WTC11 (cell line): Measurements from ENCODE around the gene PDZD7.

ENCODE experiments used
- ATF1 ChIP-seq: sonication (generic); formaldehyde crosslinking; IDR thresholded peaks from 2 replicates; pipeline ENCODE4 v1.8.1; 2023; ENCODE audit warnings: mild to moderate bottlenecking, moderate library complexity, missing genetic modification reagents
- ATF6 ChIP-seq: sonication (generic); formaldehyde crosslinking; IDR thresholded peaks from 2 replicates; pipeline ENCODE4 v1.8.1; 2023; ENCODE audit warnings: mild to moderate bottlenecking, missing genetic modification reagents
- CREB1 ChIP-seq: sonication (generic); formaldehyde crosslinking; IDR thresholded peaks from 2 replicates; pipeline ENCODE4 v1.8.0; 2023; ENCODE audit warnings: mild to moderate bottlenecking, missing genetic modification reagents
- CTCF ChIP-seq: fragments of 200-600 bp; IDR thresholded peaks from 2 replicates; pipeline ENCODE4 v1.8.0; 2022; ENCODE audit warnings: antibody characterized with exemption
- ETV6 ChIP-seq: sonication (generic); formaldehyde crosslinking; IDR thresholded peaks from 2 replicates; pipeline ENCODE4 v1.8.1; 2022; ENCODE audit warnings: mild to moderate bottlenecking, missing genetic modification reagents
- JUN ChIP-seq: sonication (generic); formaldehyde crosslinking; IDR thresholded peaks from 2 replicates; pipeline ENCODE4 v1.8.0; 2023; ENCODE audit warnings: mild to moderate bottlenecking, missing genetic modification reagents
- TEAD1 ChIP-seq: sonication (generic); formaldehyde crosslinking; IDR thresholded peaks from 2 replicates; pipeline ENCODE4 v1.8.0; 2022; ENCODE audit warnings: mild to moderate bottlenecking, missing genetic modification reagents
- ZBTB21 ChIP-seq: sonication (generic); formaldehyde crosslinking; IDR thresholded peaks from 2 replicates; pipeline ENCODE4 v1.8.1; 2023; ENCODE audit warnings: mild to moderate bottlenecking, missing genetic modification reagents, borderline replicate concordance
- ZNF281 ChIP-seq: sonication (generic); formaldehyde crosslinking; IDR thresholded peaks from 2 replicates; pipeline ENCODE4 v1.8.0; 2023; ENCODE audit warnings: mild to moderate bottlenecking, missing genetic modification reagents
- ZNF423 ChIP-seq: fragments of 250-450 bp; sonication (Bioruptor Pico); IDR thresholded peaks from 2 replicates; pipeline ENCODE4 v2.1.2; 2022; ENCODE audit warnings: mild to moderate bottlenecking, moderate library complexity
- TF ChIP-seq, protein P1 (sequence below): fragments of 250-450 bp; sonication (Bioruptor Pico); IDR thresholded peaks from 2 replicates; pipeline ENCODE4 v1.9.0; 2021; ENCODE audit warnings: mild to moderate bottlenecking
- TF ChIP-seq, protein P2 (sequence below): fragments of 250-450 bp; sonication (Bioruptor Pico); IDR thresholded peaks from 2 replicates; pipeline ENCODE4 v2.1.2; 2022; ENCODE audit warnings: mild to moderate bottlenecking, moderate library complexity
- TF ChIP-seq, protein P3 (sequence below): sonication (generic); formaldehyde crosslinking; IDR thresholded peaks from 2 replicates; pipeline ENCODE4 v1.8.1; 2022; ENCODE audit warnings: mild to moderate bottlenecking, missing genetic modification reagents, moderate library complexity, borderline replicate concordance

GRCh38 chr10:101038484-101038883, 7.6 kb upstream of the PDZD7 start:
- TF ChIP-seq CTCF (peak; percentile 29), ZNF423 (CRISPR knock-in tag) (no peak), ZNF281 (CRISPR knock-in tag) (no peak), TEAD1 (CRISPR knock-in tag) (no peak), ZBTB21 (CRISPR knock-in tag) (no peak), ETV6 (CRISPR knock-in tag) (no peak), CREB1 (CRISPR knock-in tag) (no peak), ATF1 (CRISPR knock-in tag) (no peak), JUN (CRISPR knock-in tag) (no peak), ATF6 (no peak)
- TF ChIP-seq, protein P1, sequence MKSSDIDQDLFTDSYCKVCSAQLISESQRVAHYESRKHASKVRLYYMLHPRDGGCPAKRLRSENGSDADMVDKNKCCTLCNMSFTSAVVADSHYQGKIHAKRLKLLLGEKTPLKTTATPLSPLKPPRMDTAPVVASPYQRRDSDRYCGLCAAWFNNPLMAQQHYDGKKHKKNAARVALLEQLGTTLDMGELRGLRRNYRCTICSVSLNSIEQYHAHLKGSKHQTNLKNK, result no peak
- TF ChIP-seq, protein P2, sequence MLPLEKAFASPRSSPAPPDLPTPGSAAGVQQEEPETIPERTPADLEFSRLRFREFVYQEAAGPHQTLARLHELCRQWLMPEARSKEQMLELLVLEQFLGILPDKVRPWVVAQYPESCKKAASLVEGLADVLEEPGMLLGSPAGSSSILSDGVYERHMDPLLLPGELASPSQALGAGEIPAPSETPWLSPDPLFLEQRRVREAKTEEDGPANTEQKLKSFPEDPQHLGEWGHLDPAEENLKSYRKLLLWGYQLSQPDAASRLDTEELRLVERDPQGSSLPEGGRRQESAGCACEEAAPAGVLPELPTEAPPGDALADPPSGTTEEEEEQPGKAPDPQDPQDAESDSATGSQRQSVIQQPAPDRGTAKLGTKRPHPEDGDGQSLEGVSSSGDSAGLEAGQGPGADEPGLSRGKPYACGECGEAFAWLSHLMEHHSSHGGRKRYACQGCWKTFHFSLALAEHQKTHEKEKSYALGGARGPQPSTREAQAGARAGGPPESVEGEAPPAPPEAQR (CRISPR knock-in tag), result no peak
- TF ChIP-seq, protein P3, sequence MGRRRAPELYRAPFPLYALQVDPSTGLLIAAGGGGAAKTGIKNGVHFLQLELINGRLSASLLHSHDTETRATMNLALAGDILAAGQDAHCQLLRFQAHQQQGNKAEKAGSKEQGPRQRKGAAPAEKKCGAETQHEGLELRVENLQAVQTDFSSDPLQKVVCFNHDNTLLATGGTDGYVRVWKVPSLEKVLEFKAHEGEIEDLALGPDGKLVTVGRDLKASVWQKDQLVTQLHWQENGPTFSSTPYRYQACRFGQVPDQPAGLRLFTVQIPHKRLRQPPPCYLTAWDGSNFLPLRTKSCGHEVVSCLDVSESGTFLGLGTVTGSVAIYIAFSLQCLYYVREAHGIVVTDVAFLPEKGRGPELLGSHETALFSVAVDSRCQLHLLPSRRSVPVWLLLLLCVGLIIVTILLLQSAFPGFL (CRISPR knock-in tag), result no peak
